OCI-M2 (cell line): ENCODE data around the gene FAM209A.
"Not testable (repeated sequence)": the region's sequence is repeated elsewhere in the genome, so short reads cannot be mapped to it uniquely, and the experiment has no call there.

Source experiments
- DNase-seq: peaks from one replicate; lab custom pipeline; 2025; ENCODE audit not compliant: unreplicated experiment; lab: John Stamatoyannopoulos, UW

Gene FAM209A

GRCh38 chr20:56524444-56524843 is at the start of gene FAM209A:
FAM209A (plus strand) TSS chr20:56524744; CDS start chr20:56524809, 65 bp downstream.
- DNase-seq = not testable (repeated sequence)

GRCh38 chr20:56483970-56484369 is 40.6 kb upstream of the FAM209A start:
- DNase-seq = no peak

GRCh38 chr20:56487216-56487615 is 37.3 kb upstream of the FAM209A start:
- no peak for DNase-seq

GRCh38 chr20:56488566-56488965 is 36.0 kb upstream of the FAM209A start:
- no peak for DNase-seq

- no peak for DNase-seq
These were observed 23.4 kb upstream of the FAM209A start for GRCh38 chr20:56501116-56501515.

GRCh38 chr20:56503916-56504315 is 20.6 kb upstream of the FAM209A start:
- DNase-seq = no peak

GRCh38 chr20:56504373-56505005 is 20.1 kb upstream of the FAM209A start:
- no peak for DNase-seq

- no peak for DNase-seq
These were observed 18.4 kb upstream of the FAM209A start for GRCh38 chr20:56506103-56506502.

GRCh38 chr20:56511926-56512325 is 12.6 kb upstream of the FAM209A start:
- no peak for DNase-seq

- DNase-seq = no peak
These were observed 11.1 kb upstream of the FAM209A start for GRCh38 chr20:56513161-56514150.

- DNase-seq = no peak
These were observed 7.9 kb upstream of the FAM209A start for GRCh38 chr20:56516631-56517030.

GRCh38 chr20:56517211-56517610 is 7.3 kb upstream of the FAM209A start:
- no peak for DNase-seq

- no peak for DNase-seq
These were observed 6.9 kb upstream of the FAM209A start for GRCh38 chr20:56517641-56518040.

- no peak for DNase-seq
These were observed 6.4 kb upstream of the FAM209A start for GRCh38 chr20:56518126-56518525.

GRCh38 chr20:56518721-56519398 is 5.7 kb upstream of the FAM209A start:
- DNase-seq = no peak

GRCh38 chr20:56519551-56519950 is 5.0 kb upstream of the FAM209A start:
- no peak for DNase-seq

GRCh38 chr20:56520180-56520579 is 4.4 kb upstream of the FAM209A start:
- DNase-seq = no peak

GRCh38 chr20:56520746-56521354 is 3.7 kb upstream of the FAM209A start:
- not testable (repeated sequence) for DNase-seq

- DNase-seq = no peak
These were observed 2.2 kb upstream of the FAM209A start for GRCh38 chr20:56522311-56522710.

- DNase-seq = no peak
These were observed 3.0 kb downstream of the FAM209A start for GRCh38 chr20:56527521-56527920.

GRCh38 chr20:56532946-56533345 is 8.4 kb downstream of the FAM209A start, which contains the start of gene FAM209B:
FAM209B (plus strand) TSS chr20:56533246; CDS start chr20:56533342, 96 bp downstream.
- not testable (repeated sequence) for DNase-seq
